Endothelial cell of umbilical vein (primary cell): ENCODE data around the gene DGKI. TPM values are rescaled to one million over a fixed set of nuclear protein-coding genes. Genes with fewer than 3 reads are reported as not detected.
A peak's percentile ranks its signal among the peaks of the same experiment; 100 is the strongest.

Experiments
- BruUV-seq: library from RNA; stranded (reverse); fragments of 400-500 nt; replicated peaks from 2 replicates; lab custom pipeline; 2021; lab: Mats Ljungman, UMichigan
- CTCF ChIA-PET: fragments of 300-600, 350-600 bp; sonication (Branson Sonifier 250); formaldehyde crosslinking; loops from one replicate; lab custom pipeline; 2021; ENCODE audit warnings: antibody characterized with exemption, inconsistent platforms; lab: Charles Lee
- POLR2A ChIA-PET: fragments of 300-600, 350-600 bp; sonication (Branson Sonifier 250); formaldehyde crosslinking; loops from one replicate; lab custom pipeline; 2021; ENCODE audit warnings: antibody characterized with exemption, inconsistent platforms; lab: Charles Lee
- DNase-seq: peaks from one replicate; pipeline ENCODE4 v3.0.0-alpha.2; 2011; ENCODE audit warnings: low read depth, low spot score
- FAIRE-seq: peaks from 2 replicates; lab custom pipeline; 2011; peaks lifted over from hg19 to GRCh38; lab: Jason Lieb, UNC
- H2AFZ ChIP-seq: 2 replicates; pipeline ENCODE4 v1.6.0; 2012; ENCODE audit warnings: low read depth, low read length, control low read depth, inconsistent platforms
- H3K27ac ChIP-seq: 2 replicates; pipeline ENCODE4 v1.5.1; 2011; ENCODE audit warnings: low read depth, mild to moderate bottlenecking, control low read depth, low read length, moderate library complexity; ENCODE audit not compliant: insufficient read depth
- H3K27me3 ChIP-seq, 2 experiments: 2 replicates each; pipeline versions ENCODE4 v1.6.0 to v1.6.1; 2011; ENCODE audit warnings: low read length in 2 of 2, mixed read lengths in 1 of 2; ENCODE audit not compliant: control insufficient read depth in 2 of 2, insufficient read depth in 2 of 2
- H3K36me3 ChIP-seq, 2 experiments: 2 replicates in 1 of 2; 3 replicates in 1 of 2; pipeline ENCODE4 v1.5.1; 2011; ENCODE audit warnings: low read length in 2 of 2, mild to moderate bottlenecking in 1 of 2, moderate library complexity in 1 of 2; ENCODE audit not compliant: control insufficient read depth in 2 of 2, insufficient read depth in 2 of 2; ENCODE audit errors: extremely low read depth in 1 of 2
- H3K4me1 ChIP-seq: 3 replicates; pipeline ENCODE4 v1.5.1; 2011; ENCODE audit warnings: mild to moderate bottlenecking, low read length; ENCODE audit not compliant: control insufficient read depth, insufficient read depth; ENCODE audit errors: extremely low read depth
- H3K4me2 ChIP-seq: 2 replicates; pipeline ENCODE4 v1.6.1; 2011; ENCODE audit warnings: low read length, control low read depth, mixed read lengths; ENCODE audit not compliant: insufficient read depth
- H3K4me3 ChIP-seq, 3 experiments: fragments of 200-600 bp in 1 of 3; sonication (generic), shearing (Covaris generic) in 1 of 3; replicated peaks in 1 of 3; 2 replicates each; pipeline ENCODE4 v1.5.1; 2011 to 2016; ENCODE audit warnings: control low read depth in 3 of 3, low read length in 3 of 3, mild to moderate bottlenecking in 2 of 3, inconsistent platforms in 1 of 3, low read depth in 1 of 3, moderate library complexity in 1 of 3; ENCODE audit not compliant: insufficient read depth in 1 of 3
- H3K79me2 ChIP-seq: 2 replicates; pipeline ENCODE4 v1.6.0; 2012; ENCODE audit warnings: low read length, inconsistent platforms; ENCODE audit not compliant: control insufficient read depth, insufficient read depth
- H3K9ac ChIP-seq: replicated peaks from 2 replicates; pipeline ENCODE3; 2011; ENCODE audit warnings: low read length, control low read depth; ENCODE audit not compliant: insufficient read depth; ENCODE audit errors: extremely low read depth
- H3K9me1 ChIP-seq: replicated peaks from 3 replicates; pipeline ENCODE4 v1.6.0; 2011; ENCODE audit warnings: mild to moderate bottlenecking, low read length; ENCODE audit not compliant: control insufficient read depth, insufficient read depth; ENCODE audit errors: extremely low read depth
- H3K9me3 ChIP-seq: replicated peaks from 2 replicates; pipeline ENCODE4 v1.5.1; 2012; ENCODE audit warnings: low read length, inconsistent platforms; ENCODE audit not compliant: control insufficient read depth, insufficient read depth
- H4K20me1 ChIP-seq: replicated peaks from 2 replicates; pipeline ENCODE3; 2011; ENCODE audit warnings: mild to moderate bottlenecking, low read length; ENCODE audit not compliant: control insufficient read depth, insufficient read depth; ENCODE audit errors: extremely low read depth
- EZH2 ChIP-seq: IDR thresholded peaks from 2 replicates; pipeline ENCODE4 v1.6.1; 2012; ENCODE audit warnings: borderline replicate concordance, low read depth, mild to moderate bottlenecking, moderate library complexity, low read length, inconsistent platforms; ENCODE audit not compliant: severe bottlenecking
- FOS ChIP-seq: IDR thresholded peaks from 2 replicates; pipeline ENCODE4 v1.6.1; 2011; ENCODE audit warnings: mild to moderate bottlenecking, low read length, moderate library complexity, borderline replicate concordance; ENCODE audit not compliant: insufficient read depth
- GATA2 ChIP-seq: IDR thresholded peaks from 2 replicates; pipeline ENCODE4 v1.7.0; 2011; ENCODE audit warnings: low read depth, mild to moderate bottlenecking, moderate library complexity, mixed read lengths, low read length; ENCODE audit not compliant: insufficient read length, insufficient read depth
- JUN ChIP-seq: IDR thresholded peaks from 2 replicates; pipeline ENCODE4 v1.6.1; 2011; ENCODE audit warnings: borderline replicate concordance, low read depth; ENCODE audit not compliant: insufficient read length, insufficient read depth
- MYC ChIP-seq: IDR thresholded peaks from one replicate; pipeline ENCODE4 v1.6.1; 2011; ENCODE audit warnings: mild to moderate bottlenecking, low read depth, low read length
- POLR2A ChIP-seq: IDR thresholded peaks from 2 replicates; pipeline ENCODE4 v1.6.1; 2012; ENCODE audit warnings: low read depth, mild to moderate bottlenecking, control low read depth, low read length
- POLR2AphosphoS5 ChIP-seq: IDR thresholded peaks from 2 replicates; pipeline ENCODE4 v1.6.1; 2012; ENCODE audit warnings: low read depth, mild to moderate bottlenecking, control low read depth, low read length, moderate library complexity; ENCODE audit not compliant: insufficient read depth
- dilution Hi-C: fragments of 300-500 bp; cut with MboI; formaldehyde crosslinking; loops from one replicate; pipeline ENCODE4 v1.15.0; 2019; ENCODE audit warnings: low sequenced_read_pairs; ENCODE audit not compliant: extremely low pct_ligation_motif_present
- intact Hi-C: fragments of 100-400 bp; cut with micrococcal nuclease; formaldehyde crosslinking; loops from one replicate; pipeline ENCODE4 v1.10.0; 2022
- polyA plus RNA-seq, 4 experiments: library from polyadenylated mRNA; depleted of rRNA in 3 of 4; stranded (reverse) in 3 of 4; unstranded in 1 of 4; fragments of >200 nt; gene quantifications; 2 replicates each; pipeline versions ENCODE4 v1.2.1 to v1.2.3, GENCODE V29; 2011 to 2012; ENCODE audit warnings: missing spikeins in 1 of 4
- total RNA-seq: library from RNA; stranded (reverse); gene quantifications from 2 replicates; pipeline ENCODE4 v1.2.3, GENCODE V29; 2021
- TF ChIP-seq, protein P1 (sequence below), 2 donors: IDR thresholded peaks; 1 replicate in 1 of 2; 2 replicates in 1 of 2; pipeline ENCODE4 v1.5.1; 2011; ENCODE audit warnings: low read length in 2 of 2, mild to moderate bottlenecking in 2 of 2, moderate library complexity in 2 of 2, control low read depth in 1 of 2, inconsistent platforms in 1 of 2, low read depth in 1 of 2; ENCODE audit not compliant: insufficient read depth in 1 of 2; ENCODE audit errors: extremely low read depth in 1 of 2
- TF ChIP-seq, protein P2 (sequence below): IDR thresholded peaks from 2 replicates; pipeline ENCODE4 v1.6.1; 2011; ENCODE audit not compliant: insufficient read depth, insufficient read length

The DGKI gene
- total and polyA plus RNA-seq, 2 donors (not counting 3 experiments of a cell fraction or from before 2014, with no cell fraction given): 0.11 to 0.51 TPM

DNA sequence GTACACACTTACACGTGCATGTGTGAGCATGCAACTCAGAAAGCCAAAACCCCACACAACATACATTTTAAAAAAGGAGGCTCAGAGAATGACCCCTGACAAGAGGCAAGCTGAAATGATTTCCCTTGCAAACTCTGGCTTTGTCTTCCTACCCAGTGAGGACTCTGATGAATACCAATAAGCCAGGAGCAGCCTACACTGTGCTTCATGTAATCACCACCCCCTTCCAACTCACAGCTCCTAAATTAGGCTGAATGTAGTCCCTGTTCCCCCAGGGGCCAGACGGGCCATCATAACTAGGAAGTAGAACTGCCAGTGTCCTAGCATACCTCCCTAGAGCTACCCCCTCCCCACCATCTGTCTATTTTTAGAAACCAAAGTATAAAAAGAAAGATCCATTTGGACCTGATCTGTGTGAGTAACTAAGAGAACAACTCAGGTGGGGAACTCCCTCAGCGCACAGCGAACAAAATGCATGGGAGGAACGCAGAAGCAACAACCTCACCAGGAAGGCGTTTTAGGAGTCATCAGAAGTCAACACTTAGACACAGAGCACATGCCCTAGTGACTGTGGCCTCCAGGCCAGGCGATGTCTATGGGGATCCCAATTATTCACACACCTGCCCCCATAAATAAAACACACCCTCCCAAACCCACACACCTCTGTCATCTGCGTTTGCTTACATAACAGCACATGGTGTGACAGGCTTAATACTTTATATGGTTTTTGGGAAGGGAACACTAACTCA lies 1.9 kb downstream of the DGKI start:
- intact Hi-C loops: no loop called here
- no TSS peak for BruUV-seq
- CTCF ChIA-PET: no interaction called here

More for the DNA sequence above, 1.9 kb downstream of the DGKI start:
- Histone ChIP-seq H3K36me3 (no peaks in the 10 kb centered on the region), H3K9me3 (no peaks in the 10 kb centered on the region), H3K9ac (no peak overlapping the region), H3K79me2 (no peaks in the 10 kb centered on the region), H4K20me1 (no peaks in the 10 kb centered on the region), H2AFZ (no peak overlapping the region), H3K4me3 (no peak overlapping the region), H3K9me1 (no peaks in the 10 kb centered on the region), H3K27me3 (peaks cover 34% of the 10 kb centered on the region in 2 experiments), H3K4me1 (peaks cover 2% of the 10 kb centered on the region), H3K4me2 (no peak overlapping the region), H3K27ac (no peak overlapping the region)
- POLR2A ChIA-PET: no interaction called here
- peak; percentile 38 for FAIRE-seq
- TF ChIP-seq MYC: no peak
- TF ChIP-seq GATA2: no peak
- TF ChIP-seq, protein P1, sequence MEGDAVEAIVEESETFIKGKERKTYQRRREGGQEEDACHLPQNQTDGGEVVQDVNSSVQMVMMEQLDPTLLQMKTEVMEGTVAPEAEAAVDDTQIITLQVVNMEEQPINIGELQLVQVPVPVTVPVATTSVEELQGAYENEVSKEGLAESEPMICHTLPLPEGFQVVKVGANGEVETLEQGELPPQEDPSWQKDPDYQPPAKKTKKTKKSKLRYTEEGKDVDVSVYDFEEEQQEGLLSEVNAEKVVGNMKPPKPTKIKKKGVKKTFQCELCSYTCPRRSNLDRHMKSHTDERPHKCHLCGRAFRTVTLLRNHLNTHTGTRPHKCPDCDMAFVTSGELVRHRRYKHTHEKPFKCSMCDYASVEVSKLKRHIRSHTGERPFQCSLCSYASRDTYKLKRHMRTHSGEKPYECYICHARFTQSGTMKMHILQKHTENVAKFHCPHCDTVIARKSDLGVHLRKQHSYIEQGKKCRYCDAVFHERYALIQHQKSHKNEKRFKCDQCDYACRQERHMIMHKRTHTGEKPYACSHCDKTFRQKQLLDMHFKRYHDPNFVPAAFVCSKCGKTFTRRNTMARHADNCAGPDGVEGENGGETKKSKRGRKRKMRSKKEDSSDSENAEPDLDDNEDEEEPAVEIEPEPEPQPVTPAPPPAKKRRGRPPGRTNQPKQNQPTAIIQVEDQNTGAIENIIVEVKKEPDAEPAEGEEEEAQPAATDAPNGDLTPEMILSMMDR (IDR thresholded peaks at IDR 0.05; ENCODE audit: extremely low read depth in 1 of 2, insufficient read depth in 1 of 2, low read depth in 1 of 2, low read length in 2 of 2): no peak
- no peak for TF ChIP-seq FOS
- TF ChIP-seq POLR2A: no peak
- no peak for TF ChIP-seq JUN
- TF ChIP-seq, protein P2, sequence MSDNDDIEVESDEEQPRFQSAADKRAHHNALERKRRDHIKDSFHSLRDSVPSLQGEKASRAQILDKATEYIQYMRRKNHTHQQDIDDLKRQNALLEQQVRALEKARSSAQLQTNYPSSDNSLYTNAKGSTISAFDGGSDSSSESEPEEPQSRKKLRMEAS: no peak
- no peak for TF ChIP-seq EZH2
- TF ChIP-seq POLR2AphosphoS5: no peak
- dilution Hi-C loops: no loop called here
- DNase-seq: no peak
